Upper lobe of right lung (tissue), 1 donor: ENCODE data around the gene TNFRSF14. TPM values are rescaled to one million over a fixed set of nuclear protein-coding genes. Genes with fewer than 3 reads are reported as not detected.

Experiments
- ATAC-seq: fragments of 200-7000 bp; cut with Tn5 transposase; one replicate; pipeline ENCODE4 v1.9.1; 2020; ENCODE audit warnings: mild to moderate bottlenecking, moderate library complexity
- DNase-seq: peaks from one replicate; pipeline ENCODE4 v3.0.0-alpha.2; 2020
- H3K27ac ChIP-seq: fragments of 200-600 bp; one replicate; pipeline ENCODE4 v1.8.0; 2022
- H3K27me3 ChIP-seq: fragments of 200-600 bp; one replicate; pipeline ENCODE4 v1.8.0; 2022; ENCODE audit warnings: mild to moderate bottlenecking
- H3K36me3 ChIP-seq: fragments of 200-600 bp; one replicate; pipeline ENCODE4 v1.8.0; 2022
- H3K4me1 ChIP-seq: fragments of 200-600 bp; one replicate; pipeline ENCODE4 v1.8.0; 2022
- H3K4me3 ChIP-seq: fragments of 200-600 bp; one replicate; pipeline ENCODE4 v1.8.0; 2022; ENCODE audit warnings: mild to moderate bottlenecking
- H3K9me3 ChIP-seq: fragments of 200-600 bp; one replicate; pipeline ENCODE4 v1.8.0; 2022
- CTCF ChIP-seq: fragments of 200-600 bp; IDR thresholded peaks from one replicate; pipeline ENCODE4 v1.8.0; 2022; ENCODE audit warnings: antibody characterized with exemption
- intact Hi-C: fragments of 100-400 bp; cut with DNase I; formaldehyde crosslinking; loops from one replicate; pipeline ENCODE4 v1.11.0; 2022
- total RNA-seq: library from RNA; stranded (reverse); fragmentation: NEBNext Ultra II Directional; extraction: Animal tissue kit (Norgen Biotek cat#: 25700); gene quantifications from one replicate; pipeline ENCODE4 v1.2.1, GENCODE V29; 2021
- donor health status: DM: no; HTN: yes; CAD: no; lungs with severe emphysema.

TNFRSF14 gene
- total RNA-seq, 1 donor from 2014 or later: 133 TPM

GRCh38 chr1:2544875-2545640 lies 11.1 kb upstream of the TNFRSF14 start:
- H3K9me3 ChIP-seq: no peaks in the 10 kb centered on the region
- peaks cover 42% of the 10 kb centered on the region for H3K4me1 ChIP-seq
- H3K4me3 ChIP-seq: no peak overlapping the region
- TF ChIP-seq CTCF: no peak
- no peak for DNase-seq
- H3K27ac ChIP-seq: peak overlapping the region; percentile 72
- H3K36me3 ChIP-seq: no peaks in the 10 kb centered on the region
- ATAC-seq: no peak
- intact Hi-C loops: loop anchor here (10.0 kb wide), 1 partner anchor 130 kb away; the partner anchor contains the start of gene PEX10
- peaks cover 11% of the 10 kb centered on the region for H3K27me3 ChIP-seq

GRCh38 chr1:2545754-2546514 lies 10.2 kb upstream of the TNFRSF14 start:
- TF ChIP-seq CTCF: no peak
- Histone ChIP-seq H3K9me3 (no peaks in the 10 kb centered on the region), H3K36me3 (no peaks in the 10 kb centered on the region), H3K4me1 (peaks cover 42% of the 10 kb centered on the region), H3K27me3 (peaks cover 2% of the 10 kb centered on the region), H3K27ac (peak overlapping the region; percentile 97), H3K4me3 (peak overlapping the region; percentile 85)
- DNase-seq (peak; percentile 97), ATAC-seq (peak; percentile 76)
- intact Hi-C loops: loop anchor here (10.0 kb wide), 1 partner anchor 131 kb away; the partner anchor contains the start of gene PEX10

- Histone ChIP-seq H3K4me1 (peaks cover 40% of the 10 kb centered on the region), H3K27ac (peak overlapping the region; percentile 97), H3K4me3 (peak overlapping the region; percentile 85), H3K36me3 (no peaks in the 10 kb centered on the region), H3K9me3 (no peaks in the 10 kb centered on the region), H3K27me3 (no peaks in the 10 kb centered on the region)
- TF ChIP-seq CTCF: no peak
- DNase-seq: peak; percentile 94
- intact Hi-C loops: loop anchor here (10.0 kb wide), 1 partner anchor 132 kb away; the partner anchor contains the start of gene PEX10
- ATAC-seq: peak; percentile 75
These were observed 9.5 kb upstream of the TNFRSF14 start for GRCh38 chr1:2546515-2547209.

GRCh38 chr1:2547210-2548067 lies 8.7 kb upstream of the TNFRSF14 start:
- Histone ChIP-seq H3K27ac (peak overlapping the region; percentile 97), H3K36me3 (no peaks in the 10 kb centered on the region), H3K27me3 (no peaks in the 10 kb centered on the region), H3K4me3 (peak overlapping the region; percentile 85), H3K9me3 (no peaks in the 10 kb centered on the region), H3K4me1 (peaks cover 38% of the 10 kb centered on the region)
- no peak for DNase-seq
- TF ChIP-seq CTCF: no peak
- no peak for ATAC-seq
- intact Hi-C loops: loop anchor here (10.0 kb wide), 1 partner anchor 133 kb away; the partner anchor contains the start of gene PEX10
